ENCODE data around the gene PPA1.
"Not testable (repeated sequence)": the region's sequence is repeated elsewhere in the genome, so short reads cannot be mapped to it uniquely, and the experiment has no call there.

Gene PPA1

GRCh38 chr10:70163448-70163847 is 69.8 kb downstream of the PPA1 start:
- no peak for DNase-seq

DNA sequence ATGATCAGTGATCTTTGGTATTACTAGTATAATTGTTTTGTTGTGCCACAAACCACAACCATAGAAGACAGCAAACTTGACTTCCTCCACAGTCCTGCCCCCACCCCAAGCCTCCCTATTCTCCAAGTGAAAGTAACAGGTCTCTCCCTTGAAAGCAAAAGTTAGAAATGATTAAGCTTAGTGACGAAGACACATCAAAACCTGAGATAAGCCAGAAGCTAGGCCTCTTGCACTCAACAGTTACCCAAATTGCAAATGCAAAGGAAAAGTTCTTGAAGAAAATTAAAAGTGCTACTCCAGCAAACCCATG is 70.4 kb downstream of the PPA1 start:
- peak; percentile 67 for DNase-seq

- DNase-seq: no peak
Measured at GRCh38 chr10:70162151-70162891, 70.9 kb downstream of the PPA1 start.

- no peak for DNase-seq
Measured at GRCh38 chr10:70160798-70161197, 72.4 kb downstream of the PPA1 start.

GRCh38 chr10:70159366-70159765 is 73.9 kb downstream of the PPA1 start:
- DNase-seq: not testable (repeated sequence)

GRCh38 chr10:70158113-70158512 is 75.1 kb downstream of the PPA1 start:
- no peak for DNase-seq

DNA sequence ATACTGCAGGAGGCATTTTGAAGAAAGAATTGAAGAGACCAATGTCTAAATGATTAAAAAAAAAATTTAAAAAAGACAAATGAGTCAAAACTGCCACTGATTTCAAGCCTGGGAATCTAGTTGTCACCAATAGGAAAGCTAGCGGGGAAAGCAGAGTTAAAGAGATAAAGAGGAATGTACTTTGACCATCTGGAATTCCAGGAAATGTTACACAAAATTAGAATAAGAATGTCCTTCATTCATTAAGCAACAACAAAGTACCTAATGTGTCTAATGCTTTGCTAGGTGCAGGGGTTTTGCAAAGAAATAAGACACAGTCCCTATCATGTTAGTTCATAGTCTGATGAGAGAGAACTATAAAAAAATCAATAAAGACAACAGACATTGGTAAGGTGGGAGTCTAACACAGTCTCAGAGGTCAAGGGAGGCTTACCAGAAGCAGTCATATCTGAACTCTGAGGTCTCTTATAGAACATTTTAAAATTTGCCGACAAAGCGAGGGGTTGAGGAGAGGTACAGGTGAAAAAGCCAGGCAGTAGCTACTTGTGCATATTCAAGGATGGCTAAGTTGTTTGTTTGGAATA is 77.9 kb downstream of the PPA1 start:
- no peak for DNase-seq

Data from activated naive CD4-positive, alpha-beta T cell treated with anti-CD3 and anti-CD28 coated beads, Interleukin-2, amount 50 U/mL, for 16 hours (primary cell).